GM18858 (cell line): ENCODE measurements around the gene MBL2.
A peak's percentile ranks its signal among the peaks of the same experiment; 100 is the strongest.

Experiments
- ATAC-seq: cut with Tn5 transposase; IDR thresholded peaks from one replicate; pipeline ENCODE4 v1.9.1; 2021; ENCODE audit not compliant: unreplicated experiment

MBL2 gene

GRCh38 chr10:52740913-52741675 lies 31.5 kb downstream of the MBL2 start:
- ATAC-seq = no peak

GRCh38 chr10:52740155-52740549 lies 32.4 kb downstream of the MBL2 start:
- ATAC-seq = no peak

- ATAC-seq = no peak
These were observed 33.0 kb downstream of the MBL2 start for GRCh38 chr10:52739380-52740154.

DNA sequence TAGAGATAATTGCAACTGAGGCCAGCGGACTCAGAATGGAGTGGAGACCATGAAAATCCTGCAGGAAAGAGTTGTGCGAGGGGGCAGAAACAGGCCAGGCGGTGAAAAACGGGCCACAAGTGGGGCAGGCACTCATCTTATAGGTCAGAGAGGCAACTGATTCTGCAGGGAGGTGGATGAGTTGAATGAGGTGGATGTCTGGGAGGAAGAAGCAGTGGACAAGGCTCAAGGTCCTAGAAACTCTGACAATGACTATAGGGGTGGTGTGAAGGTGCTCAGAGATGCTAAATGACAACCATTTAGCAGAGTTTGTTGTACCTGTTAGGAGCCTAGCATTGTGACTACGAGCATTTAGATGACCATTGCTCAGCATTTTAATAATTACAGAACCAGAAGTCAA lies 33.6 kb downstream of the MBL2 start:
- ATAC-seq = no peak

GRCh38 chr10:52729271-52730104 lies 43.1 kb downstream of the MBL2 start:
- peak; percentile 53 for ATAC-seq

DNA sequence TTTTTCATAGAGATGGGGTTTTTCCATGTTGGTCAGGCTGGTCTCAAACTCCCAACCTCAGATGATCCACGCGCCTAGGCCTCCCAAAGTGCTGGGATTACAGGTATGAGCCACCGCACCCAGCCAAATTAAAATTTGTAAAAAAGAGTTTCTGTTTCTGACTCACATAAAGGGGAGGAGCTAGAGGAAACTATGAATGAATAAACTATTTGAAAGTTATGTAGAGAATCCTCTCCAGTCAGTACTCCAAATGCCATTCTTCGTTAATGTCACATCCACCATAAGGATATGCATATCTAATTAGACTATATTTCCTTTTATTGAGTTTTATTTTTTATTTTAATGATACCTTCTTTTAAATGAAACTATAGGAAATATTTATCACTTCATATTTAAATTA lies 52.6 kb downstream of the MBL2 start:
- no peak for ATAC-seq
